Stomach (tissue), 9 donors: ENCODE measurements around the gene ARL3. TPM values are rescaled to one million over a fixed set of nuclear protein-coding genes. Genes with fewer than 3 reads are reported as not detected.
A peak's percentile ranks its signal among the peaks of the same experiment; 100 is the strongest.

Experiments
- DNase-seq, 2 donors: peaks; one replicate each; pipeline versions ENCODE4 v3.0.0 to v3.0.0-alpha.2; 2013 to 2019
- H3K27ac ChIP-seq, 5 donors: fragments of 200-600 bp in 4 of 5; sonication (generic) in 4 of 5; one replicate each; pipeline ENCODE4 v1.5.1; 2013 to 2019; ENCODE audit warnings: mild to moderate bottlenecking in 1 of 5, moderate library complexity in 1 of 5
- H3K27me3 ChIP-seq, 3 donors: fragments of 200-600 bp; sonication (generic); one replicate each; pipeline ENCODE4 v1.5.1; 2017 to 2019; ENCODE audit warnings: mixed run types in 1 of 3
- H3K36me3 ChIP-seq, 4 donors: fragments of 200-600 bp; sonication (generic); 1 replicate in 3 of 4; 2 replicates in 1 of 4; pipeline ENCODE4 v1.5.1; 2016 to 2019
- H3K4me1 ChIP-seq, 4 donors: fragments of 200-600 bp; sonication (generic); one replicate each; pipeline ENCODE4 v1.5.1; 2016 to 2019
- H3K4me3 ChIP-seq, 4 donors: fragments of 200-600 bp; sonication (generic) in 3 of 4; one replicate each; pipeline ENCODE4 v1.5.1; 2016 to 2019; ENCODE audit warnings: mild to moderate bottlenecking in 1 of 4
- H3K9me3 ChIP-seq, 4 donors: fragments of 200-600 bp; sonication (generic); one replicate each; pipeline ENCODE4 v1.5.1; 2016 to 2019
- EP300 ChIP-seq: sonication (generic); formaldehyde crosslinking; IDR thresholded peaks from one replicate; pipeline ENCODE4 v1.6.1; 2017; ENCODE audit warnings: antibody characterized with exemption
- POLR2A ChIP-seq, 4 donors: fragments of 450-650 bp; IDR thresholded peaks; one replicate each; pipeline ENCODE4 v1.6.1; 2016; ENCODE audit warnings: antibody characterized with exemption in 4 of 4, control low read depth in 2 of 4, mild to moderate bottlenecking in 1 of 4, moderate library complexity in 1 of 4
- POLR2AphosphoS5 ChIP-seq, 3 donors: sonication (generic); formaldehyde crosslinking; IDR thresholded peaks; one replicate each; pipeline ENCODE4 v1.6.1; 2016; ENCODE audit warnings: antibody characterized with exemption in 3 of 3
- WGBS, 5 donors: extraction: QIAGEN DNeasy Blood & Tissue Kit in 3 of 5; methylation state at CpG; one replicate each; pipeline versions ENCODE4 v1.1.5 to v1.1.7; 2013 to 2018; 5-methylcytosine and 5-hydroxymethylcytosine counted together
- intact Hi-C: fragments of 100-400 bp; cut with DNase I; formaldehyde crosslinking; loops from one replicate; pipeline ENCODE4 v1.15.1; 2023; ENCODE audit warnings: low total_unique reads
- polyA plus RNA-seq, 3 donors: library from polyadenylated mRNA; stranded (reverse); fragments of 200-250 nt; gene quantifications; one replicate each; pipeline ENCODE4 v1.2.3, GENCODE V29; 2013
- total RNA-seq, 5 donors: library from RNA; depleted of rRNA; stranded (reverse); fragments of >200 nt; gene quantifications; one replicate each; pipeline versions ENCODE4 v1.1.0 to v1.2.3, GENCODE V29; 2014 to 2016
- TF ChIP-seq, protein P1 (sequence below), 7 experiments: fragments of 450-650 bp in 4 of 7; fragments of 200-600 bp in 3 of 7; sonication (generic) in 3 of 7; IDR thresholded peaks; one replicate each; pipeline ENCODE4 v1.5.1; 2016 to 2019; ENCODE audit warnings: antibody characterized with exemption in 7 of 7, control low read depth in 2 of 7, mild to moderate bottlenecking in 1 of 7
- donor health status: healthy with polysubstance abuse.
- donor health status: Bipolar disorder and iron deficiency.
- donor health status: healthy.

The ARL3 gene
- total and polyA plus RNA-seq, 8 donors, result 0.58 to 17.0 (median 6.8) TPM

DNA sequence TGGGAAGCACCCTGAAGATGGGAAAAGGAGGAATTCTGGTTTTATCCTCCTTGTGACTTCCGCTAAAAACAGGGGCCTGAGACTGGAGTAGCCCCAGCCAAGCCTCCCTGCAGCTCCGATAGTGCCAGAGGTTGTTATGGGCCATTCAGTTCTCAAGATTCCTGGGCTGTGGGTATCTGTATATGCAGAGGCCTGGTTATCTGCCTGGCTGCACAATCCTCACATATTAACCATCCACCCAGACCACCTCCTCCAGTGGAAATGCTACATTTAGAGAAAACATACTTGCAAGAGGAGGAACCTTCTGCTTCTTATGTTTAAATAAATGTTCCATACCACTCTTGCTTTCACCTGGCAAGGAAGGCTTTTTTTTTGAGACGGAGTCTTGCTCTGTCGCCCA lies 34.6 kb downstream of the ARL3 start:
- Histone ChIP-seq H3K27ac (peak overlapping the region in 1 of 5 donors; percentile 41), H3K4me3 (no peak overlapping the region), H3K4me1 (peaks cover 18 to 48% (median 48%) of the 10 kb centered on the region in 4 donors), H3K36me3 (peaks cover 0 to 32% (median 14%) of the 10 kb centered on the region in 4 donors), H3K27me3 (no peaks in the 10 kb centered on the region), H3K9me3 (no peaks in the 10 kb centered on the region)
- no peak for DNase-seq
- WGBS, 5 donors, result 96 to 99% (median 98%) methylated on average over 4 of the region's 4 CpGs
- TF ChIP-seq, protein P1, sequence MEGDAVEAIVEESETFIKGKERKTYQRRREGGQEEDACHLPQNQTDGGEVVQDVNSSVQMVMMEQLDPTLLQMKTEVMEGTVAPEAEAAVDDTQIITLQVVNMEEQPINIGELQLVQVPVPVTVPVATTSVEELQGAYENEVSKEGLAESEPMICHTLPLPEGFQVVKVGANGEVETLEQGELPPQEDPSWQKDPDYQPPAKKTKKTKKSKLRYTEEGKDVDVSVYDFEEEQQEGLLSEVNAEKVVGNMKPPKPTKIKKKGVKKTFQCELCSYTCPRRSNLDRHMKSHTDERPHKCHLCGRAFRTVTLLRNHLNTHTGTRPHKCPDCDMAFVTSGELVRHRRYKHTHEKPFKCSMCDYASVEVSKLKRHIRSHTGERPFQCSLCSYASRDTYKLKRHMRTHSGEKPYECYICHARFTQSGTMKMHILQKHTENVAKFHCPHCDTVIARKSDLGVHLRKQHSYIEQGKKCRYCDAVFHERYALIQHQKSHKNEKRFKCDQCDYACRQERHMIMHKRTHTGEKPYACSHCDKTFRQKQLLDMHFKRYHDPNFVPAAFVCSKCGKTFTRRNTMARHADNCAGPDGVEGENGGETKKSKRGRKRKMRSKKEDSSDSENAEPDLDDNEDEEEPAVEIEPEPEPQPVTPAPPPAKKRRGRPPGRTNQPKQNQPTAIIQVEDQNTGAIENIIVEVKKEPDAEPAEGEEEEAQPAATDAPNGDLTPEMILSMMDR (IDR thresholded peaks at IDR 0.05), result no peak
- TF ChIP-seq EP300 (no peak), POLR2AphosphoS5 (IDR thresholded peaks at IDR 0.05) (no peak), POLR2A (IDR thresholded peaks at IDR 0.05) (no peak)
- intact Hi-C loops, result no loop called here

DNA sequence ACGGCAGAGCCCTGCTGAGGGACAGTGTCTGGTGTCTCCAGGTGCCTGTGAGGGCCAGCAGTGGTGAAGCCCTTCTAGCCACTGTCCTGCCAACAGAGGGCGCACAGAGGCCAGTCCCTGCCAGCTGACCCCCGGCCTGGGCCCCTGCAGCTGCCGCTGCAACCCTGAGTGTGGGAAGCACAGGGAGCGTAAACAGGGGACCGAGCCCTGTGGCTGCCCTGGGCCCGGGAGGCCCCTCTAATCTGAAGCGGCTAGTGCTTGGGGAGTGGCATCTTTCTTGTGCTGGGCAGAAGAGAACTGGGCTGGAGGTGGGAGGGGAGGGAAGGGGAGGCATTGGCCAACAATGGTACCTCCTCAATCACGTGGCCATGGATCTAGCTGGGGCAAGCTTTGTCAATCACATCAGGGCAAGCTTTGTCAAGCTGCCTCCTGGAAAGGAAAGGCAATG lies 35.3 kb downstream of the ARL3 start:
- H3K27ac ChIP-seq, result peak overlapping the region in 4 of 5 donors; percentile 36 to 51 (median 39)
- H3K36me3 ChIP-seq, result peaks cover 0 to 25% (median 9%) of the 10 kb centered on the region in 4 donors
- peak; percentile 78 to 85 for DNase-seq
- peaks cover 26 to 56% (median 55%) of the 10 kb centered on the region in 4 donors for H3K4me1 ChIP-seq
- H3K27me3 ChIP-seq, result no peaks in the 10 kb centered on the region
- peak overlapping the region in 1 of 4 donors; percentile 8 for H3K4me3 ChIP-seq
- WGBS, 5 donors, result 10 to 14% (median 13%) methylated on average over 5 to 9 of the region's 9 CpGs
- intact Hi-C loops, result no loop called here
- H3K9me3 ChIP-seq, result no peaks in the 10 kb centered on the region
- TF ChIP-seq, protein P1 (IDR thresholded peaks at IDR 0.05), result peak in 5 of 7 experiments; percentile 21 to 60 (median 44)
- no peak for TF ChIP-seq POLR2A (IDR thresholded peaks at IDR 0.05)

DNA sequence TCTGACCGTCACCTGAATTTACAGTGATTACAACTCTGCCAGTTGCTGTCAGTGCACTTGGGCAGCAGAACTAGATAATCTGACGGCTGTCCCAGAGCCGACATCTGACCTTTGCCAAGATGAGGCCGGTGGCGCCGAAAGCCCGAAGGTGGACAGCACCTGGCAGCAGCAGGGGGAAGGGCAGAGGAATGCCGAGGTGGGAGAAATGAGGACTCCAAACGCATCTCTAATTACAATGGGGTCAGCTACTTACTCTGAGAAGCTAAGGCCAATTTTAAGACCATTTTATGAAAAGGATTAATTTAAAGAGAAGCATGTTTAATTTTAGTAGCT lies 36.2 kb downstream of the ARL3 start:
- Histone ChIP-seq H3K36me3 (peaks cover 0 to 18% (median 8%) of the 10 kb centered on the region in 4 donors), H3K27ac (peak overlapping the region in 2 of 5 donors; percentile 51 to 71), H3K4me3 (no peak overlapping the region), H3K27me3 (no peaks in the 10 kb centered on the region), H3K4me1 (peaks cover 33 to 64% (median 63%) of the 10 kb centered on the region in 4 donors), H3K9me3 (no peaks in the 10 kb centered on the region)
- DNase-seq, result no peak
- WGBS, 5 donors, result 64 to 78% (median 72%) methylated on average over 9 of the region's 9 CpGs
- TF ChIP-seq, protein P1 (IDR thresholded peaks at IDR 0.05), result no peak
- TF ChIP-seq EP300 (no peak), POLR2AphosphoS5 (IDR thresholded peaks at IDR 0.05) (no peak), POLR2A (IDR thresholded peaks at IDR 0.05) (no peak)
- intact Hi-C loops, result no loop called here

DNA sequence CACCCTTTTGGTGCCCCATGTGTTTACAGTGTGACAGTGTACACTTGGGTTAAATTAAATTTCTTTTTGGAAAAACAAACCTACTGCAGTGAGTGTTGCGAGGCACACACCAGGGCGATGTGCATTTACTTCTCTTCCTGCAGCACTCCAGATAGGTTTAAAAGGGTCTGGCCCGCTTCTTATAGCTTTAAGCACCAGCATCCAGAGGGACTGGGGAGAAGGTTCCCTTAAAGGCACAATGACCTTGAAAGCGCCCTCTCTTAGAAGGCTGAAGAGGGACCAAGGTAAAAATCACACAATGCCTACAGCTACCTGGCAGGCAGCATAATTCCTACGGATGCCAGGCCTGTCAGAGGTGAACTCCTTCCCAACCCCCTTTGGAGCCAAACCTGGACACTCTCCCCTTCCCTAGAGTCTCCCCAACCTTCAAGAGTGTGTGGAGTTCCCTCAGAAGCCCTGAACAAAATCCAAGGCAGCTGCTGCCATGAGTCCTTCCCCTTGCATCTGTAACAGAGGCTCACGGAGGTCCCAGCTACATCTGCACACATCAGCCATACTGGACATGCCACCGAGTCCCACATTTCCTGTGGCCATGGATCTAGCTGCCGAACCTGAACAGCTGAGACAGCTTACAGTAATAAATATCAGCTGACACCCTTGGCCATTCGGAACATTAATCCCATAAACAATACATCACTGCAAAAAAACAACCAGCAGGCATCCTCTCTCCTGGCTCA lies 36.7 kb downstream of the ARL3 start:
- H3K4me3 ChIP-seq, result no peak overlapping the region
- DNase-seq, result no peak
- WGBS, 5 donors, result 57 to 65% (median 62%) methylated on average over 9 of the region's 9 CpGs
- no peaks in the 10 kb centered on the region for H3K27me3 ChIP-seq
- no peaks in the 10 kb centered on the region for H3K9me3 ChIP-seq
- TF ChIP-seq POLR2A (IDR thresholded peaks at IDR 0.05), result no peak
- TF ChIP-seq, protein P1 (IDR thresholded peaks at IDR 0.05), result no peak
- no peak for TF ChIP-seq POLR2AphosphoS5 (IDR thresholded peaks at IDR 0.05)
- no peak for TF ChIP-seq EP300
- H3K27ac ChIP-seq, result peak overlapping the region in 4 of 5 donors; percentile 29 to 79 (median 74)
- H3K36me3 ChIP-seq, result peaks cover 0 to 13% (median 8%) of the 10 kb centered on the region in 4 donors
- intact Hi-C loops, result no loop called here
- peaks cover 33 to 69% (median 66%) of the 10 kb centered on the region in 4 donors for H3K4me1 ChIP-seq
